ENCODE data around the gene OR5T2. TPM values are rescaled to one million over a fixed set of nuclear protein-coding genes. Genes with fewer than 3 reads are reported as not detected.

OR5T2 gene
- total RNA-seq, 1 donor from 2014 or later = not detected

- Histone ChIP-seq H2AFZ (ENCODE audit: low read depth, low read length) (no peak overlapping the region), H3K9ac (ENCODE audit: low read length) (no peak overlapping the region), H3K4me1 (ENCODE audit: insufficient read depth, low read length) (no peaks in the 10 kb centered on the region), H3K79me2 (ENCODE audit: insufficient read depth, low read length) (no peaks in the 10 kb centered on the region), H3K4me2 (ENCODE audit: low read length) (no peak overlapping the region), H3K36me3 (ENCODE audit: insufficient read depth, low read length) (no peaks in the 10 kb centered on the region), H3K27ac (ENCODE audit: low read depth, low read length) (no peak overlapping the region), H3K27me3 (ENCODE audit: insufficient read depth, low read length) (no peaks in the 10 kb centered on the region), H4K20me1 (ENCODE audit: insufficient read depth, low read length) (no peaks in the 10 kb centered on the region), H3K4me3 (ENCODE audit: insufficient read depth, low read depth, low read length) (no peak overlapping the region), H3K9me3 (ENCODE audit: insufficient read depth, low read depth, low read length) (no peaks in the 10 kb centered on the region)
- Mint-ChIP-seq H3K4me1 (ENCODE audit: low read depth, unreplicated experiment) (no peaks in the 10 kb centered on the region), H3K36me3 (ENCODE audit: low read depth, unreplicated experiment) (no peaks in the 10 kb centered on the region), H3K9me3 (ENCODE audit: unreplicated experiment) (no peaks in the 10 kb centered on the region), H3K27ac (ENCODE audit: unreplicated experiment) (no peak overlapping the region), H3K4me3 (ENCODE audit: unreplicated experiment) (no peak overlapping the region), H3K27me3 (ENCODE audit: low read depth, unreplicated experiment) (no peaks in the 10 kb centered on the region)
- TF ChIP-seq EZH2 (IDR thresholded peaks at IDR 0.05; ENCODE audit: insufficient read depth, low read length) (no peak), CTCF (IDR thresholded peaks at IDR 0.05; ENCODE audit: insufficient read depth, low read depth, low read length) (no peak)
- no peak for FAIRE-seq
- DNase-seq (ENCODE audit: low read depth) = no peak
These were observed 26.3 kb downstream of the OR5T2 start for GRCh38 chr11:56207790-56208189.

- Mint-ChIP-seq H3K4me3 (ENCODE audit: unreplicated experiment) (no peak overlapping the region), H3K9me3 (ENCODE audit: unreplicated experiment) (no peaks in the 10 kb centered on the region), H3K36me3 (ENCODE audit: low read depth, unreplicated experiment) (no peaks in the 10 kb centered on the region), H3K27me3 (ENCODE audit: low read depth, unreplicated experiment) (no peaks in the 10 kb centered on the region), H3K27ac (ENCODE audit: unreplicated experiment) (no peak overlapping the region), H3K4me1 (ENCODE audit: low read depth, unreplicated experiment) (no peaks in the 10 kb centered on the region)
- no peak overlapping the region for H3K4me2 ChIP-seq (ENCODE audit: low read length)
- no peak overlapping the region for H2AFZ ChIP-seq (ENCODE audit: low read depth, low read length)
- no peak for FAIRE-seq
- H3K4me3 ChIP-seq (ENCODE audit: insufficient read depth, low read depth, low read length) = no peak overlapping the region
- H3K27me3 ChIP-seq (ENCODE audit: insufficient read depth, low read length) = no peaks in the 10 kb centered on the region
- no peaks in the 10 kb centered on the region for H3K4me1 ChIP-seq (ENCODE audit: insufficient read depth, low read length)
- no peaks in the 10 kb centered on the region for H3K79me2 ChIP-seq (ENCODE audit: insufficient read depth, low read length)
- no peak for DNase-seq (ENCODE audit: low read depth)
- TF ChIP-seq EZH2 (IDR thresholded peaks at IDR 0.05; ENCODE audit: insufficient read depth, low read length) (no peak), CTCF (IDR thresholded peaks at IDR 0.05; ENCODE audit: insufficient read depth, low read depth, low read length) (no peak)
- no peaks in the 10 kb centered on the region for H3K9me3 ChIP-seq (ENCODE audit: insufficient read depth, low read depth, low read length)
- H3K36me3 ChIP-seq (ENCODE audit: insufficient read depth, low read length) = no peaks in the 10 kb centered on the region
- no peaks in the 10 kb centered on the region for H4K20me1 ChIP-seq (ENCODE audit: insufficient read depth, low read length)
- H3K9ac ChIP-seq (ENCODE audit: low read length) = no peak overlapping the region
- no peak overlapping the region for H3K27ac ChIP-seq (ENCODE audit: low read depth, low read length)
These were observed 36.7 kb downstream of the OR5T2 start for GRCh38 chr11:56197367-56197766.

- Histone ChIP-seq H3K79me2 (ENCODE audit: insufficient read depth, low read length) (no peaks in the 10 kb centered on the region), H2AFZ (ENCODE audit: low read depth, low read length) (no peak overlapping the region), H3K4me3 (ENCODE audit: insufficient read depth, low read depth, low read length) (no peak overlapping the region), H3K9me3 (ENCODE audit: insufficient read depth, low read depth, low read length) (no peaks in the 10 kb centered on the region), H3K4me1 (ENCODE audit: insufficient read depth, low read length) (no peaks in the 10 kb centered on the region), H3K9ac (ENCODE audit: low read length) (no peak overlapping the region), H3K27ac (ENCODE audit: low read depth, low read length) (no peak overlapping the region), H3K4me2 (ENCODE audit: low read length) (no peak overlapping the region), H3K36me3 (ENCODE audit: insufficient read depth, low read length) (no peaks in the 10 kb centered on the region), H3K27me3 (ENCODE audit: insufficient read depth, low read length) (no peaks in the 10 kb centered on the region), H4K20me1 (ENCODE audit: insufficient read depth, low read length) (no peaks in the 10 kb centered on the region)
- FAIRE-seq (no peak), DNase-seq (ENCODE audit: low read depth) (no peak)
- Mint-ChIP-seq H3K4me3 (ENCODE audit: unreplicated experiment) (no peak overlapping the region), H3K9me3 (ENCODE audit: unreplicated experiment) (no peaks in the 10 kb centered on the region), H3K27me3 (ENCODE audit: low read depth, unreplicated experiment) (no peaks in the 10 kb centered on the region), H3K36me3 (ENCODE audit: low read depth, unreplicated experiment) (no peaks in the 10 kb centered on the region), H3K27ac (ENCODE audit: unreplicated experiment) (no peak overlapping the region), H3K4me1 (ENCODE audit: low read depth, unreplicated experiment) (no peaks in the 10 kb centered on the region)
- TF ChIP-seq CTCF (IDR thresholded peaks at IDR 0.05; ENCODE audit: insufficient read depth, low read depth, low read length) (no peak), EZH2 (IDR thresholded peaks at IDR 0.05; ENCODE audit: insufficient read depth, low read length) (no peak)
These were observed 37.4 kb downstream of the OR5T2 start for GRCh38 chr11:56196705-56197104.

Measured in astrocyte (in vitro differentiated cells and primary cell).